Measurements from ENCODE around the gene KRTAP6-2.

Gene KRTAP6-2, protein sequence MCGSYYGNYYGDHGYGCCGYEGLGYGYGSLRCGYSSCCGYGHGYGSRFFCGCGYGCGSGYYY

GRCh38 chr21:30598802-30599201 is at the start of gene KRTAP6-2:
Gene KRTAP6-2 (minus strand): TSS chr21:30598902. CDS start chr21:30598874, 28 bp downstream.
- no peak for DNase-seq (ENCODE audit: low read depth in 2 of 3, low spot score in 2 of 3)

GRCh38 chr21:30646904-30647414 is 48.3 kb upstream of the KRTAP6-2 start:
- DNase-seq (ENCODE audit: low read depth in 2 of 3, low spot score in 2 of 3) = no peak

DNA sequence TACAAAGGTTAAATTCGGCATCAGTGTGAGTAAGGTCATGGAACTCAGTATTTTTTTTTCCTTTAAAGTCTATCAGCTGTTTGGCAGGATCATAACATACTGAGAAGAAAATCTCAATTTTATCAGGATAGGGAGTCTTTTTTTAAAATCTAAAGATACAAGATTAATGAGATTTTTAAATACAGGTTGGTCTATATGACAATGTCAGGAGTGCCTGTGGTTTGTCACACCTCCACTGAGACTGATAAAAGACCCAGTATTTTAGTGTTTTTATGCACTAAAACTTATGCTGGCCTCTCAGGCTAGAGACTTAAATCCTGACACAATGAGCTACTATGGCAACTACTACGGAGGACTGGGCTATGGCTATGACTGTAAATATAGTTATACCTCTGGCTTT is 43.9 kb upstream of the KRTAP6-2 start, which contains the start of gene KRTAP20-3:
TSS of gene KRTAP20-3 (plus strand) at position 301 of the 400 bp plus-strand sequence.
- no peak for DNase-seq (ENCODE audit: low read depth in 2 of 3, low spot score in 2 of 3)

DNA sequence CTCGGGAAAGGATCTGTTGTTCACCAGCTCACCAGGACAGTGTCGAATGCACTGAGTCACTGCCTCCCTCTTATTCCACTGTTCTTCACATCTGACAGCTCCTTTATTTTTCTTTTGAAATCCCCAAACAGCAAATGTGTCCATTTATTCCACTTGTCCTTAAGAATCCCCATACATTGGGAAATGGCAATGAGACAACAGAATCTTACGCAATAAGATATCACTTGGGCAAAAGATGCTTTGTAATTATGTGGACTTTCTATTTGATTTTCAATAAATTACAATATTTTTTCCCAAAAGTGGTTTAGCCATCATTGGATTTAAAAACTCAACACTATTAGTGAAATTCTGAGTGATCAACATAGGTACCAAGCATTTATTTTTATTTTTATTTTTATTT is 40.0 kb upstream of the KRTAP6-2 start:
- DNase-seq (ENCODE audit: low read depth in 2 of 3, low spot score in 2 of 3) = no peak

DNA sequence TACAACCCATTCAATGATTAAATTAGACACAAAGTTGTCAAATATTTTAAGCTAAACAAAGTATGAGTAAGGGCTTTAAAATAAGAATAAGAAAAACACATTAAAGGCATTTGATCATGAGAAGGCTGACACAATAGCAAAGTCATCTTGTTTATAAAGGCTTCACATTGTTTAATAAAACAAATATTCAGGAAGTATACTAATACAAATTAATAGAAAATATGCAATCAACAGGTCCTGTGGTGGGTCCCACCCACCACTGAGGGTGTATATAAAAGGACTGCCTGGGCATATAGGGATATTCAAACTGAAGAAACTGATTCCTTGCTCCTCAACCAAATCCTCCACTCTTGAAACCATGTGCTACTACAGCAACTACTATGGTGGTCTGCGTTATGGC is 36.2 kb upstream of the KRTAP6-2 start, which contains the start of gene KRTAP20-2:
TSS of gene KRTAP20-2 (plus strand) at position 301 of the 400 bp plus-strand sequence. CDS start at position 359, 58 bp downstream.
- no peak for DNase-seq (ENCODE audit: low read depth in 2 of 3, low spot score in 2 of 3)

DNA sequence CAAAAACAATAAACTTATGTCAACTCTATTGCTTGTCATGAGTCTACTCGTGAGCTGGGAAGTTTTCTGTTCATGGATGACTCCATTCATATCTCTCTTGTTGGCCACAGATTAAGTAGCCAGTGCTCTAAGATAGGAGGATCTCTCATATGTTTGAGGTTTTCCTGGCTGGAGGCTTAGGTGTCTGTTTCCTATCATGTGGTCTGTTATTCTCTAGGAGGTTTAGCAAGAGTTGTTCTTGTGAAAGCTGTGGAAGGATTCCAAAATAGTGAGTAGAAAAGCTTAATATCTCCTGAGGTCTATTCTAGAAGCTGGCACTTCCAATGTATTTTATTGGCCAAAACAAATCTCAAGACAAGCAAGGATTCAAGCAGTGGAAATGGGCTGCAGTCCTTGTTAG is 30.5 kb upstream of the KRTAP6-2 start:
- DNase-seq (ENCODE audit: low read depth in 2 of 3, low spot score in 2 of 3) = no peak

- no peak for DNase-seq (ENCODE audit: low read depth in 2 of 3, low spot score in 2 of 3)
Observed at GRCh38 chr21:30628109-30628508, 29.4 kb upstream of the KRTAP6-2 start.

GRCh38 chr21:30625449-30626165 is 26.9 kb upstream of the KRTAP6-2 start:
- DNase-seq (ENCODE audit: low read depth in 2 of 3, low spot score in 2 of 3) = no peak

GRCh38 chr21:30623362-30623761 is 24.7 kb upstream of the KRTAP6-2 start:
- DNase-seq (ENCODE audit: low read depth in 2 of 3, low spot score in 2 of 3) = no peak

DNA sequence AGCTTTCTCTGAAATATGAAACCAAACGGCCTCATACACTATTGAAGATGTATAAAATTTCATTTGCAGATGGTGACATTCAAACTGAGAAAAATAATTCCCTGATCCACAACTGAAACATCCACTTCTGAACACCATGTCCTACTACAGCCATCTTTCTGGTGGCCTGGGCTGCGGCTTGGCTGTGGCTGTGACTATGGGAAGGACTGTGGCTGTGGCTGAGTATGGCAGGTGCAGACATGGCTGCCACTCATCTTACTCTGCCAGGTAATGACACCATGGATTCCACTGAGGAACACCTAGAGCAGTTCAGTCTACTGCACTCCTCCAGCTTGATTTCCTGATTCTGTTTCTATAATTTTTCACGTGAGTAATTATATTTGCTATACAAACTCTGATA is 21.8 kb upstream of the KRTAP6-2 start, which contains the start of gene KRTAP20-4:
TSS of gene KRTAP20-4 (plus strand) at position 106 of the 400 bp plus-strand sequence.
- DNase-seq (ENCODE audit: low read depth in 2 of 3, low spot score in 2 of 3) = no peak

DNA sequence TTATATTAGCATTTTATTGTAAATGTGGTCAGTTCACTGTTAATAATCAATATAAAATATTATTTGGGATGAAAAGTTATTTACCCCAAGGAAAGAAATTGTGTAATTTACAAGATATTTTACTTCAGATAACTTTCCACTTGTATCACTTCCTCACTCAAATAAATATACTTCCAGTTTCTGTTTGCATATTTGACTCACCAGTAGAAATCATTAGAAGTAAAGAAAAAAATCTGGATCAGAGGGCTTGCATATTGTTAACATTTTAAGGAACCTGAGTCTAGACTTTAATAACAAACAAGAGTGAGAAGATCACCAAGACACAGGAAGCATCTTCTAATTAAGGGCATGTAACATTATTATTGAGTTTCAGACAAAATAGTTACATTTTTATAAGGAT is 21.4 kb upstream of the KRTAP6-2 start:
- no peak for DNase-seq (ENCODE audit: low read depth in 2 of 3, low spot score in 2 of 3)

- no peak for DNase-seq (ENCODE audit: low read depth in 2 of 3, low spot score in 2 of 3)
Observed at GRCh38 chr21:30616125-30616524, 17.4 kb upstream of the KRTAP6-2 start, which contains the start of gene KRTAP20-1. Gene KRTAP20-1 (plus strand): TSS chr21:30616425. CDS start chr21:30616455, 30 bp downstream.

DNA sequence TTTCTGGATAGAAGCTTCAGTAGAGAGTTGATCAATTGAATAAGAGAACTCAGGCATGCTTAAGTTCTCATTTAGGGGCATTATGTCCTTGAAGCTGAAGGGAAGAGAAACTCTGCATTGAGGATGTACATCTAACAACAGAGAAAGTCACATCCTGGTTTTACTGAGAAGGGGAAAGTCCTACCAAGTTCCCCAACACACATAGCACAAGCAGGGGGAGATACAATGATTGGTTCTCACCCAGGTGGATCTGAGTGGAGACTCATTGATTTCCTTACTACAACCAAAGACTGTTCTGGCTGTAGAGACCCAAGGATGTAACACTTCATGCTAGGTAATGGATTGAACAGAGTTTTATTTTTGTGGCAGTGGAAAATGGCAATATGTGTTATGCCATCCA is 16.5 kb upstream of the KRTAP6-2 start:
- DNase-seq (ENCODE audit: low read depth in 2 of 3, low spot score in 2 of 3) = no peak

GRCh38 chr21:30613836-30614235 is 15.1 kb upstream of the KRTAP6-2 start, which contains the start of gene KRTAP6-1:
Gene KRTAP6-1 (minus strand): TSS chr21:30613930. CDS start chr21:30613904, 26 bp downstream.
- DNase-seq (ENCODE audit: low read depth in 2 of 3, low spot score in 2 of 3) = no peak

- DNase-seq (ENCODE audit: low read depth in 2 of 3, low spot score in 2 of 3) = no peak
Observed at GRCh38 chr21:30612132-30612531, 13.4 kb upstream of the KRTAP6-2 start.

DNA sequence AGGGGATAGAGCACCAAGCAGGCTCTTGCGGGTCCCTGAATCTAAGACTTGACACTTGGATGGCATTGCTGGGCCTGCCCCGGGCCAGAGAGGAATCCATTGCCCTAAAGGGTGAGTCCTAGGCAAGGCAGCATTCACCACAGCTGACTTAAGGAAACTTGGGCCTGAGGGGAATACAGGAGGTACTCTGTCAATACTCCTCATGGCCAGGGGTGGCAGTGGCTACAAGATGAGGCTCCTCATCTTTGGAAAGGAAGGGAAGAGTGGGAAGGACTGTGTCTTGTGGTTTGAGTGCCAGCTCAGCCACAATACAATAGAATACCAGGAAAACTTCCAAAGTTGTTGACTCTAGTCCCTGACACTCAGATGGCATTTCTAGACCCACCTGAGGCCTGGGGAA is 7.3 kb upstream of the KRTAP6-2 start:
- no peak for DNase-seq (ENCODE audit: low read depth in 2 of 3, low spot score in 2 of 3)

- no peak for DNase-seq (ENCODE audit: low read depth in 2 of 3, low spot score in 2 of 3)
Observed at GRCh38 chr21:30600787-30601186, 2.1 kb upstream of the KRTAP6-2 start, which contains the start of gene KRTAP22-1. Gene KRTAP22-1 (plus strand): TSS chr21:30601087.

- no peak for DNase-seq (ENCODE audit: low read depth in 2 of 3, low spot score in 2 of 3)
Observed at GRCh38 chr21:30592140-30592539, 6.6 kb downstream of the KRTAP6-2 start, which contains the start of gene KRTAP6-3. Gene KRTAP6-3 (plus strand): TSS chr21:30592440. CDS start chr21:30592446, 6 bp downstream.

DNA sequence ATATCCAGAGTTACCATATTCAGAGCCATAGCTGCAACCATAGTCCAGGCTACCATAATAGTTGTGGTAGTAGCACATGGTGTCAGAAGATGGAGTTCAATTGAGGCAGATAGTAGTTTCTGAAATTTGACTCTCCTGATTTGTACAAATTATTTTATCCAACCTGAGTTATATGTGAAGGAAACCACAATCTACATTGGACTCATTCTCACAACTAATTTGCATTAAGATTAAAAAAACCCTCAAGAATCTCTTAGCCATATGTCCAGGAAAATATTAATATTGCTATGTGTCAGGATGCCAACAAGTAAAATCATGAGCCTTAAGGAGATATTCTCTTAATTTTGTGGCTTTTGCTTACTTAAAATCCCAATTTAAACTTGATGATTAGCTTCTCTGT is 8.4 kb downstream of the KRTAP6-2 start, which contains the start of gene KRTAP22-2:
TSS of gene KRTAP22-2 (minus strand) at position 101 of the 400 bp plus-strand sequence.
- no peak for DNase-seq (ENCODE audit: low read depth in 2 of 3, low spot score in 2 of 3)

GRCh38 chr21:30582870-30583269 is 15.8 kb downstream of the KRTAP6-2 start:
- DNase-seq (ENCODE audit: low read depth in 2 of 3, low spot score in 2 of 3) = no peak

DNA sequence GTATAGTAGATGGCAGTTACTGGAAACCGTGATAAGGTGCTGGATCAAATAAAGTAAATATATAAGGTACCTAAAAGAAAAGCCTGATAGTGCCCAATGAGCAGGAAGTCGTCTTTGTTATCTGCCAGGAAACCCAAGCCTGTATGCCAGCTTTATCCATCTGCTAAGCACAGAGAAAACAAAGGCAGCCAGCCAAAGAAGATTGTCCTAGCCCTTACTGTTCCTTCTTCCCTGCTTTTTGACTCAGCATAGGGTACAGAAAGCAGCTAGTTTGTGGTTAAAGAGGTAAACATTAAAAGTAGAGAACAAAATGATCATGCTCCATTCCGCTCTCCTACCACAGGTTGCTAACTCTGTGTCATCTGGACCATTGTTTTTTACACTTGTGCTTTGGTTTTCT is 18.6 kb downstream of the KRTAP6-2 start:
- no peak for DNase-seq (ENCODE audit: low read depth in 2 of 3, low spot score in 2 of 3)

- no peak for DNase-seq (ENCODE audit: low read depth in 2 of 3, low spot score in 2 of 3)
Observed at GRCh38 chr21:30579346-30579745, 19.4 kb downstream of the KRTAP6-2 start.

Measured in activated CD8-positive, alpha-beta memory T cell treated with anti-CD3 and anti-CD28 coated beads for 48 hours (primary cell).